ENCODE measurements around the gene RNU1-3. TPM values are rescaled to one million over a fixed set of nuclear protein-coding genes. Genes with fewer than 3 reads are reported as not detected.
"Not testable (repeated sequence)": the region's sequence is repeated elsewhere in the genome, so short reads cannot be mapped to it uniquely, and the experiment has no call there.

RNU1-3 gene
- total RNA-seq, 1 experiment from 2014 or later = under 0.01 TPM

DNA sequence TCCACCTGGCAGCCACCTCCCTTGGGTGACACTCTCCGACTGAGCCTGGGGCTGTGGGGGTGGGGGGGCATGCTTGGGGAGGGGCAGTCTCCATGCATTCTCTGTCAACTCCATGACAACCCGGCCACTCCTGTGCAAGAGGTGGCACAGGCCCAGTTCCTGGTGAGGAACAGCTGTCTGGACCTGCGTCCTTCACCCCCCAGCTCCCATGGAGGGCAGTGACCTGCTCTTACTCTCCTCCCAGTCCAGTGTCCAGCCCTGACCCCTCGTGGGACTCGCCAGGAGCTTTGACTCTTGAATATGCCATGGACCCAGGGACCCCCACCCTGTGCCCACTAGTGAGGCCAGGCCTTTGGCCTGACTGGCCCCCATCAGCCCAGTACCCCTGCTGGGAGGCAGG, 35.5 kb upstream of the RNU1-3 start:
- H3K9me3 ChIP-seq (replicated peaks); H3K4me3 ChIP-seq; H3K27me3 ChIP-seq (replicated peaks); H3K4me1 ChIP-seq (replicated peaks); H3K27ac ChIP-seq; H3K36me3 ChIP-seq; DNase-seq (ENCODE audit: low read depth in 1 of 2, low spot score in 2 of 2): not testable (repeated sequence)

DNA sequence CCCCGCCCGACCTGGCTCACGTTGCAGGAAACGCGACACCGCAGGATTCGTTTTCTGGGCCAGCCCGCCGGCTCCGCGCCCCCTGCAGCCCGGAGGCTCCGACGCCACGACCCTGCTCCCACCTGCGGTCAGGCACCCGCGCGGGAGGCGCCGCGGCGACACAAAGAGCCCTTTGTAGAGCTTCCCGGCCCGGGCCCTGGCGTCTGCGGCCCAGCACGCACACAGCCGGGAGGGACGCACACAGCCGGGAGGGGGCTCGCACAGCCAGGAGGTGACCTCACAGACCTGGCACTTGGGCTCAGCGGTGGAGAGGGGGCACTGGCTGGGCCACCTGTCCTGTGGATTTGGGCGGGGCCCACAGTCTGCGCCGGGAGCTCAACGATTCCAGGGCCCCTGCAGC, 34.4 kb upstream of the RNU1-3 start:
- DNase-seq (ENCODE audit: low read depth in 1 of 2, low spot score in 2 of 2); H3K4me1 ChIP-seq (replicated peaks); H3K36me3 ChIP-seq; H3K27me3 ChIP-seq (replicated peaks); H3K9me3 ChIP-seq (replicated peaks); H3K27ac ChIP-seq; H3K4me3 ChIP-seq: not testable (repeated sequence)

DNA sequence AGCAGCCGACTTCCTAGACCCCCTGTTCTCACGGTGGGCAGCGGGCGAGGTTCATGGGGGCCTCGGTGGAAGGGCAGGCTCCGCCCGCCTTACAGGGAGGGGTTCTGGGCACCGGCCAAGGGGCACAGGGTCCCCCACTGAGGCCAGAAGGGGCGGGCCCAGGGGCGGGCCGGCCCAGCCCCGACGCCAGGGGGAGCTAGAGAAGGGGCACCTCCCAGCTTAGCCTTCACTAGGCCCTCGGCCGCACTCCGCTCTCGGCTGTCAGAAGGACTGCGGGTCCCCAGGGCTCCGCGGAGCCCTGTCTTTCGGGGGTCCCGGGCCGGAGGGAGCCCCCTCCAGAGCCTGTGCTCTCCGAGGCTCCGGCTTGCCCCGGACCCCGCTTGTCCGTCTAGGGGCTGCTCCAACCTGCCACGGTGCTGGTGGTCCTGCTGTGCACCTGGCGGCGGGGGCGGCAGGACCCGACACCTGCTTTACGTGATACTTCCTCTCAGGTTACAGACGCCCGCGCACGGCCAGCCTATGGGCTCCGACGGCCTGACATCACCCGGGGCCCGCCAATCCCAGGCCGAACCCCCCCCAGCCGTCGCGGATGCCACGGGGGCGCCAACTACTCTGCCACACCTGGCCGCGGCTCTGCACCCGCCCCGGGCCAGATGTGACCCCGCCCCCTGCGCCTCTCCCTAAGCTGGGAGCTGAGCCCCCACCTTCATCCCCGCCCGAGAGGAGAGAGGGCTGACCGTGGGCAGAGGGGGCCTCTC, 33.6 kb upstream of the RNU1-3 start:
- not testable (repeated sequence) for H3K27ac ChIP-seq; H3K4me3 ChIP-seq; H3K9me3 ChIP-seq (replicated peaks); H3K36me3 ChIP-seq; H3K27me3 ChIP-seq (replicated peaks); DNase-seq (ENCODE audit: low read depth in 1 of 2, low spot score in 2 of 2); H3K4me1 ChIP-seq (replicated peaks)

DNA sequence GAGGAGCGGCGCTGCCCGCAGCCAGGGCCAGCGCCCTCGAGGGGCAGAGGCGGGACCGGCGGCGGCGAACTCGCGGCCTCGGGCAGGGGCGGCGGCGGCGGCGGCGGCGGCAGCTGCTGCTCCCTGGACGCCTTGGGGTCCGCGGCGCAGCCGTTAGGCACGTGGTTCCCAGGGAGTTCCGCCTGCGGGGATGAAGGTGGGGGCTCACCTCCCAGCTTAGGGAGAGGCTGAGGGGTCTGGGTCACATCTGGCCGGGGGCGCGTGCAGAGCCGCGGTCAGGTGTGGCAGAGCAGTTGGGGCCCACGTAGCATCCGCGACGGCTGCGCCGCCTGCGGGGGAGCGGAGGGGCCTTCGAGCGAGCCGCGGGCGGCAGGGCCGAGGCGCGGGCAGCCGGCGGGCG, 32.7 kb upstream of the RNU1-3 start:
- H3K4me1 ChIP-seq (replicated peaks); H3K27me3 ChIP-seq (replicated peaks); H3K36me3 ChIP-seq; DNase-seq (ENCODE audit: low read depth in 1 of 2, low spot score in 2 of 2); H3K4me3 ChIP-seq; H3K27ac ChIP-seq; H3K9me3 ChIP-seq (replicated peaks): not testable (repeated sequence)

DNA sequence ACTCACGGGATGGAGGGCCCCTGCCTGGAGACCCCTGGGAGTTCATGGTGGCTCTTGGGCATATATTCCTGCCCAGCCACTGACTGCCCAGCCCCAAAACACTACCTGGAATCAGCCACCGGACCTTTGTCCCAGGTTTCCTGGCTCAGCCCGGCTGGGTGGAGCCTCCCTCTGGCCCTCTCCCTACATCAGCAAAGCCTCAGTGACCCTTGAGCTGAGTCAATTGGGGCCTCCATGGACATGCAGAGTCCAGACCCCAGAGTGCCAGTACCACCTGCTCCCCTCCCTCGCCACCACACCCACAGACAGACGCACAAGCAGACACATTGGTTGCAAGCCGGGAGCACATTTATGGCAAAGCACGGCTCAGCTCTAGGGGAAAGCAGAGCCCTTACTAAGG, 30.4 kb upstream of the RNU1-3 start:
- DNase-seq (ENCODE audit: low read depth in 1 of 2, low spot score in 2 of 2); H3K4me1 ChIP-seq (replicated peaks): not testable (repeated sequence)

DNA sequence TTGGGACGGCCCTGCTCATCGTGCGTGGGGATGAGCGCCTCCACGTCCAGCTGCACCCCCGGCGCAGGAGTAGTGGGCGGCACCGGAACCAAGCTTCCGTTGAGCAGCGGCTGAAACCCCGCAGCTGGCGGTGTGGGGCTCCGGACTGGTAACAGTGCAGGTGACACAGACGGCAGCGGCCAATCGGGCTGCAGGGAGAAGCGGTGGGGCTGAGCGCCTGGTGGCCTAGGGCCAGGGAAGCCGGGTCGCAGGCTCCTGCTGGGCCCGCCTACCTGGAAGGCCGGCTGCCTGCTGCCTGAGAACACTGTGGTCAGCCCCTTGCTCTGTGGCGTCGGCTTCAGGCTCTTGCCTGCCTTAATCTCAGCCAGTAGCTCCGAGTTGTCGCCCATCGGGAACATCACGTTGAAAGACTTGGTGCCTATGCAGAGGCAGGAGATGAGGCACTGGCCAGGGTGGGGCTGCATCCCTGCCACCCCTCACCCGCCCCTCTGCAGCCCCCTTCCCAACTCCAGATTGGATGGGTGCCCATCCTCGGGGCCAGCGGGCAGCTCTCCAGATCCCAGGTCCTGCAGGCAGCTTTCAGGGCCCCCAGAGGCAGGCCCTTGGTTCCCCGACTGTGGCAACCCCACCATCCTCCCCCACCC, 29.9 kb upstream of the RNU1-3 start:
- H3K4me1 ChIP-seq (replicated peaks); H3K36me3 ChIP-seq; H3K27me3 ChIP-seq (replicated peaks); H3K27ac ChIP-seq; H3K9me3 ChIP-seq (replicated peaks); H3K4me3 ChIP-seq: not testable (repeated sequence)
- DNase-seq (ENCODE audit: low read depth in 1 of 2, low spot score in 2 of 2) = peak in 1 of 2 experiments; percentile 45

More for the DNA sequence above, 30.4 kb upstream of the RNU1-3 start:
- H3K27ac ChIP-seq; H3K9me3 ChIP-seq (replicated peaks); H3K27me3 ChIP-seq (replicated peaks); H3K4me3 ChIP-seq; H3K36me3 ChIP-seq: not testable (repeated sequence)

GRCh38 chr1:16694308-16694702, 27.6 kb upstream of the RNU1-3 start:
- not testable (repeated sequence) for DNase-seq (ENCODE audit: low read depth in 1 of 2, low spot score in 2 of 2); H3K27me3 ChIP-seq (replicated peaks)

DNA sequence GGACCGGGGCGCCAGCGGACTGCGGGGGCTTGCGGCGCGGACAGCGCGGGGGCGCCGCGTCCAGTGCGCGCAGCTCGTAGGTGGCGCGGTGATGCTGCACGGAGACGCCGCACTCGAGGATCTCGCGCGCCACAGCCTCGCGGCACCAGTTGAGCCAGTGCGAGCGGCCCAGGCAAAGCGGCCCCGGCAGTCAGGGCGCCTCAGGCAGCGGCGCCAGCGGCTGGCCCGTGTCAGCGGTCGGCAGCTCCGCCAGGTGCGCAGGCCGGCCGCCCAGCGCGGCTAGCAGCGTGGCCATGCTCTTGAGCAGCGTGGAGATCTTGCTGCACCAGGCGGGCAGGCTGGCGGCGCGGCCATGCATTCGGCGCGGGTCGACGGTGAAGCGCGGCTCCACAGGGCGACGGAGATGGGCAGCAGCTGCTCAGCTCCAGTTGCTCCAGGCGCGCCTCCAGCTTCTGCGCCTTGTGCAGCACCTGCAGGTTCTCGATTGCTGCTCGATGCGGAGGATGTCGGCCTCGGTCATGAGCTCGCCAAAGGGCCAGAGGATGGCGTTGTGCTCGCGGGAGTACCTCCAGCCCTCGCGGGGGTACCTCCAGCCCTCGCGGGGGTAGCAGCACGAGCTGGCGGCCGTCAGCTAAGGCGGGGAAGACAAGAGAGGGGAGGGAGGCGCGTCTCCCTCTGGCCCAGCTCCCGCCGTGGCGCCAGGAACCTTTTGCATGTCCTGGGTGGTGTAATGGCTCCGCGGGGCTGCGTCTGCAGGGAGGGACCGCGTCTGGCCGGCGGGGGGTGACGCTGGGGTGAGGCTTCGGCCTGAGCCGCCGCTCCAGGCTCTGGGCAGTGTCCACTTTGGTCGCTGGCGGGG, 26.9 kb upstream of the RNU1-3 start:
- not testable (repeated sequence) for H3K4me3 ChIP-seq; H3K4me1 ChIP-seq (replicated peaks)

More at GRCh38 chr1:16694308-16694702, 27.6 kb upstream of the RNU1-3 start:
- H3K4me3 ChIP-seq; H3K9me3 ChIP-seq (replicated peaks); H3K4me1 ChIP-seq (replicated peaks); H3K27ac ChIP-seq; H3K36me3 ChIP-seq: not testable (repeated sequence)

GRCh38 chr1:16692717-16693448, 26.1 kb upstream of the RNU1-3 start:
- H3K4me1 ChIP-seq (replicated peaks); H3K27me3 ChIP-seq (replicated peaks); DNase-seq (ENCODE audit: low read depth in 1 of 2, low spot score in 2 of 2); H3K9me3 ChIP-seq (replicated peaks); H3K4me3 ChIP-seq; H3K27ac ChIP-seq; H3K36me3 ChIP-seq: not testable (repeated sequence)

More for the DNA sequence above, 26.9 kb upstream of the RNU1-3 start:
- DNase-seq (ENCODE audit: low read depth in 1 of 2, low spot score in 2 of 2); H3K27me3 ChIP-seq (replicated peaks); H3K27ac ChIP-seq; H3K9me3 ChIP-seq (replicated peaks); H3K36me3 ChIP-seq: not testable (repeated sequence)

DNA sequence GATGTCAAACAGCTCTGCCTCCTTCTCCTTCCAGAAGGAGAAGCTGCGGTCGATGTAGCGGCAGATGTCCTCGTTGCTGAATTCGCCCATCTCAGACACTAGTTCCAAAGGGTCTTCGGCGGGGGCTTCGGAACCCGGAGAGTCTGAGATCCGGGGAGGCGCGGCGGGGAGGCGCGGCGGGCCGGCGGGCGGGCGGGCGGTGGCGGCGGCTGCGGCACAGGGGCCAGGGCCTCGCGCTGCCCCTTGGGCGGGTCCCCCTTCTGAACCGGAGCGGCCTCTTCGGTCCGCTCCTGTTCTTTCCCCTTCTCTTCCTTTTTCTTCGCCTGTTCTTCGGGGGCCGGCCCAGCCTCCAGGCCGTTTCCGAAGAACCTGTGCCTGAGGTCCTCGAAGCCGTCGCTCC, 25.5 kb upstream of the RNU1-3 start:
- H3K27ac ChIP-seq; H3K36me3 ChIP-seq; H3K4me1 ChIP-seq (replicated peaks); H3K4me3 ChIP-seq; H3K27me3 ChIP-seq (replicated peaks); DNase-seq (ENCODE audit: low read depth in 1 of 2, low spot score in 2 of 2); H3K9me3 ChIP-seq (replicated peaks): not testable (repeated sequence)

DNA sequence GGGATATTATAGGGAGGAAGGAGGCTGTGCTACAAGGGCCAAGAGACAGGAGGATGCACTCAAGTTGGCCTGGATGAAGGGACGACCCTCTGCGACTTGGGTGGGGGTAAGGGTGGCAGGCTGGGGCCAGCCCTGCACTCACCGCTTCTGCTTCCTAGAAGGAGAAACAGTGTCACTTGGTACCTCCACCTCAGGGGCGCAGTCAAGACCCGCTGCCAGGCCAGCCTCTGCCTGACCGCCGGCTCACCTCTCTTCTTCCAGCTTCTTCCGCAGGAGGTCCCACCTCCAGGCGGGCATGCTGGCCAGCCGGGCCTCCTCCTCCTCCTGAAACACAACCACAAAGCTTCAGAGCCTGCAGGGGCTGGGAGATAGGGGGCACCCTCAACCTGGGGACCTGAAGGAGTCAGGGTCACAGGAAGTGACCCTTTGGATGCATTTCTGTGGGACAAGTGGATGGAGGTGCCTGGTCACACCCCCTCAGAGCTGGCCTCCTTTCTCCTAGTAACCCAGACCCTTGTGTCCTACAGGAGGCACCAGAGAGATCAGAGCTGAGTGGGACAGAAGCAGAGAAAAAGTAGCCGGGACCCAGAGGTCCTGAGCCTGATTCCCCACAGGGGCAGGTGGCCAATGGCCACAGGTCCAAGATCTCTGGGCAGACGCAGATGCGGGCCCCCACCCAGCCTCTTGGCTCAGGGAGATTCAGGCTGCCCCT, 24.4 kb upstream of the RNU1-3 start:
- not testable (repeated sequence) for H3K9me3 ChIP-seq (replicated peaks); H3K27me3 ChIP-seq (replicated peaks)

DNA sequence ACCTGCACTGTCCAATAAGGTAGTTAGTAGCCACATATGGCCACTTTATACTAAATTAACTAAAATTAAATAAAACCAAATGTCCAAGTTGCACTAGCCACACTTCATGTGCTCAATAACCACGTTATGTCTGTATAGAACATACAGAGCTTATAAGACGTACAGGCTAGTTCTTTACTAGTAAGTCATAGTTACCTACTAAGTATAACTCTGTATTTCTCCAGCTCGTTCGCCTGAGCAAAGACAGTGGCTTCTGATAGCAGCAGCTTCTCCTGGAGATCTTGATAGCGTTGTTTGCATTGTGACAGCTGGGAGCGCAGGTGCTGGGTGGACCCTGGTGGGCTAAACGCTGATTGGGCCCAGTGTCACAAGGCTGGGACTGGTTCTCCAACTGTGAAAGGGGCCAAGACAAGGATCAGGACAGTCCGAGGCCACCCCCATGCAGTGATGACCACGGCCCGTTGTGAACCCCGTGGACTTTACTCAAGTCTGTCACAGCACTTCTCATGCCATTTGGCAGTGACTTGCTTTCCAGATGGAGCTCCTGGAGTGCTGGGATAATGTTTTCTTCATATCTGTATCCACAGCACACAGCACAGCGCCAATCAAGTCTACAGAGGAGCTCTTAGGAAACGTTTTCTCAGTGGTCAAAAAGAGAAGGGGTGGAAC, 20.5 kb upstream of the RNU1-3 start:
- not testable (repeated sequence) for H3K4me3 ChIP-seq; H3K9me3 ChIP-seq (replicated peaks); H3K27me3 ChIP-seq (replicated peaks); DNase-seq (ENCODE audit: low read depth in 1 of 2, low spot score in 2 of 2); H3K27ac ChIP-seq; H3K4me1 ChIP-seq (replicated peaks); H3K36me3 ChIP-seq

More for the DNA sequence above, 24.4 kb upstream of the RNU1-3 start:
- H3K4me1 ChIP-seq (replicated peaks); H3K27ac ChIP-seq; H3K4me3 ChIP-seq; DNase-seq (ENCODE audit: low read depth in 1 of 2, low spot score in 2 of 2); H3K36me3 ChIP-seq: not testable (repeated sequence)
